Mesenchymal stem cell (in vitro differentiated cells and primary cell): ENCODE measurements around the gene TM6SF1.

Source experiments
- DNase-seq: peaks from one replicate; pipeline ENCODE4 v3.0.0-alpha.2; 2013
- H2AFZ ChIP-seq: one replicate; pipeline ENCODE4 v1.6.1; 2013; ENCODE audit warnings: low read depth, mild to moderate bottlenecking, control low read depth, inconsistent platforms, low read length, moderate library complexity
- H2AK5ac ChIP-seq: 2 replicates; pipeline ENCODE4 v1.6.1; 2013; ENCODE audit warnings: low read length, moderate library complexity, mild to moderate bottlenecking, inconsistent platforms; ENCODE audit not compliant: severe bottlenecking
- H2BK120ac ChIP-seq: one replicate; pipeline ENCODE4 v1.6.1; 2013; ENCODE audit warnings: low read depth, mild to moderate bottlenecking, inconsistent platforms, low read length, moderate library complexity
- H2BK12ac ChIP-seq, 2 experiments: one replicate each; pipeline ENCODE4 v1.6.1; 2013; ENCODE audit warnings: inconsistent platforms in 2 of 2, low read length in 2 of 2, mild to moderate bottlenecking in 2 of 2, moderate library complexity in 2 of 2, control low read depth in 1 of 2
- H2BK15ac ChIP-seq: one replicate; pipeline ENCODE4 v1.6.1; 2013; ENCODE audit warnings: mild to moderate bottlenecking, low read depth, inconsistent platforms; ENCODE audit not compliant: poor library complexity, severe bottlenecking
- H2BK5ac ChIP-seq: 2 replicates; pipeline ENCODE4 v1.6.1; 2013; ENCODE audit warnings: low read depth, mild to moderate bottlenecking, low read length, control low read depth, inconsistent platforms; ENCODE audit not compliant: poor library complexity, severe bottlenecking
- H3K14ac ChIP-seq, 2 experiments: one replicate each; pipeline ENCODE4 v1.6.1; 2013; ENCODE audit warnings: inconsistent platforms in 2 of 2, low read length in 2 of 2, control low read depth in 1 of 2, mild to moderate bottlenecking in 1 of 2, moderate library complexity in 1 of 2
- H3K18ac ChIP-seq, 2 experiments: one replicate each; pipeline ENCODE4 v1.6.1; 2013; ENCODE audit warnings: inconsistent platforms in 2 of 2, low read length in 2 of 2, control low read depth in 1 of 2, low read depth in 1 of 2, mild to moderate bottlenecking in 1 of 2
- H3K23ac ChIP-seq, 2 experiments: one replicate each; pipeline ENCODE4 v1.6.1; 2013; ENCODE audit warnings: inconsistent platforms in 2 of 2, low read length in 2 of 2, mild to moderate bottlenecking in 2 of 2, moderate library complexity in 2 of 2, control low read depth in 1 of 2
- H3K27ac ChIP-seq: 2 replicates; pipeline ENCODE4 v1.5.1; 2013; ENCODE audit warnings: mild to moderate bottlenecking, moderate library complexity, low read length, control low read depth, inconsistent platforms; ENCODE audit not compliant: poor library complexity, severe bottlenecking
- H3K27me3 ChIP-seq, 2 experiments: 2 replicates each; pipeline versions ENCODE4 v1.6.1 to v1.7.0; 2013; ENCODE audit warnings: low read length in 2 of 2, mild to moderate bottlenecking in 2 of 2, moderate library complexity in 2 of 2, control low read depth in 1 of 2, inconsistent platforms in 1 of 2; ENCODE audit not compliant: control insufficient read depth in 1 of 2, insufficient read depth in 1 of 2
- H3K36me3 ChIP-seq, 2 experiments: 2 replicates each; pipeline versions ENCODE4 v1.6.1 to v1.7.0; 2013; ENCODE audit warnings: low read length in 2 of 2, control low read depth in 1 of 2, inconsistent platforms in 1 of 2, low read depth in 1 of 2, mild to moderate bottlenecking in 1 of 2; ENCODE audit not compliant: insufficient read depth in 2 of 2, control insufficient read depth in 1 of 2
- H3K4ac ChIP-seq, 2 experiments: one replicate each; pipeline ENCODE4 v1.6.1; 2013; ENCODE audit warnings: inconsistent platforms in 2 of 2, low read length in 2 of 2, mild to moderate bottlenecking in 2 of 2, moderate library complexity in 2 of 2, control low read depth in 1 of 2, low read depth in 1 of 2
- H3K4me1 ChIP-seq: 2 replicates; pipeline ENCODE4 v1.6.1; 2013; ENCODE audit warnings: low read depth, low read length, control low read depth; ENCODE audit not compliant: control insufficient read depth, insufficient read depth
- H3K4me2 ChIP-seq: 2 replicates; pipeline ENCODE4 v1.6.1; 2013; ENCODE audit warnings: low read length, mild to moderate bottlenecking, inconsistent platforms; ENCODE audit not compliant: poor library complexity, severe bottlenecking
- H3K4me3 ChIP-seq, 2 experiments: 2 replicates each; pipeline versions ENCODE4 v1.5.1 to v1.7.0; 2013; ENCODE audit warnings: low read length in 2 of 2, mild to moderate bottlenecking in 2 of 2, control low read depth in 1 of 2, low read depth in 1 of 2; ENCODE audit not compliant: insufficient read depth in 1 of 2
- H3K79me1 ChIP-seq: replicated peaks from 2 replicates; pipeline ENCODE4 v1.6.1; 2013; ENCODE audit warnings: mild to moderate bottlenecking, control low read depth, low read length, inconsistent platforms; ENCODE audit not compliant: poor library complexity, severe bottlenecking
- H3K9ac ChIP-seq: 2 replicates; pipeline ENCODE4 v1.7.0; 2013; ENCODE audit warnings: mild to moderate bottlenecking, low read length, moderate library complexity
- H3K9me3 ChIP-seq: 2 replicates; pipeline ENCODE4 v1.7.0; 2013; ENCODE audit warnings: mild to moderate bottlenecking, low read length; ENCODE audit not compliant: control insufficient read depth
- H4K8ac ChIP-seq: one replicate; pipeline ENCODE4 v1.6.1; 2013; ENCODE audit warnings: inconsistent platforms, mild to moderate bottlenecking, low read length, moderate library complexity
- H4K91ac ChIP-seq: one replicate; pipeline ENCODE4 v1.6.1; 2013; ENCODE audit warnings: mild to moderate bottlenecking, low read length, inconsistent platforms
- WGBS: methylation state at CpG from one replicate; pipeline ENCODE4 v1.1.7; 2013; ENCODE audit warnings: mixed read lengths; 5-methylcytosine and 5-hydroxymethylcytosine counted together

The TM6SF1 gene

DNA sequence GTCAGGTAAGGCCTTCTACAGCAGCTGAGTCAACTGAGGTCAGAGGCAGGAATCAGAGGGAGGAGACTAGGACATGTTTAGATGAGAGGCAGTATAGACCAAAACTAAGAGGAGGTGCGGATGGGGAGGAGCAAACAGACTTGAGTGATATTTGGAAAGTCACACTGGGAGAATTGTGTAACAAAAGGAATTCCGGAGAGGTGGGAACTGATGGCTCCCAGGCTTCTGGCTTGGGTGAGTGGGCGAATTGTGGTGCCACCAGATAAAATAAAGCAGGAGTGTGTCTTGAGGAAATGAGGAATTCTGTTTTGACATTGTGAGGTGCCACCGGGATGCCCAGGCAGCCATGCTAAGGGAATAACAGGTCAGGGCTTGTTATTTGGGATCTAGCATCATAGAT, 3.3 kb upstream of the TM6SF1 start:
- no peak overlapping the region for H4K8ac ChIP-seq
- WGBS: 90% methylated on average over 4 of the region's 4 CpGs
- H3K27ac ChIP-seq: no peak overlapping the region

GRCh38 chr15:83105440-83105839, 2.0 kb upstream of the TM6SF1 start:
- Histone ChIP-seq H3K4me2 (no peak overlapping the region), H2AFZ (no peak overlapping the region), H3K14ac (no peak overlapping the region), H3K18ac (no peak overlapping the region), H3K4ac (no peak overlapping the region), H3K79me1 (no peaks in the 10 kb centered on the region), H3K4me1 (peaks cover 16% of the 10 kb centered on the region), H2BK15ac (no peak overlapping the region), H3K4me3 (no peak overlapping the region), H3K27me3 (peaks cover 63 to 67% of the 10 kb centered on the region in 2 experiments), H4K91ac (no peak overlapping the region), H2BK12ac (no peak overlapping the region), H3K9me3 (no peaks in the 10 kb centered on the region), H2AK5ac (no peak overlapping the region), H3K9ac (no peak overlapping the region), H2BK120ac (no peak overlapping the region), H3K27ac (no peak overlapping the region), H2BK5ac (no peak overlapping the region), H4K8ac (no peak overlapping the region), H3K36me3 (peaks cover 0 to 3% of the 10 kb centered on the region in 2 experiments), H3K23ac (no peak overlapping the region)
- WGBS: 83% methylated on average over 1 of the region's 1 CpG
- DNase-seq: no peak

More for the DNA sequence above, 3.3 kb upstream of the TM6SF1 start:
- no peak overlapping the region for H2AFZ ChIP-seq
- no peaks in the 10 kb centered on the region for H3K9me3 ChIP-seq
- H3K27me3 ChIP-seq: peaks cover 58 to 66% of the 10 kb centered on the region in 2 experiments
- H2BK12ac ChIP-seq: no peak overlapping the region
- no peak overlapping the region for H2BK5ac ChIP-seq
- H2BK120ac ChIP-seq: no peak overlapping the region
- no peak for DNase-seq
- no peak overlapping the region for H3K4ac ChIP-seq
- H3K36me3 ChIP-seq: peaks cover 0 to 3% of the 10 kb centered on the region in 2 experiments
- H3K23ac ChIP-seq: no peak overlapping the region
- no peak overlapping the region for H4K91ac ChIP-seq
- H3K4me1 ChIP-seq: peaks cover 16% of the 10 kb centered on the region
- H3K9ac ChIP-seq: no peak overlapping the region
- H3K14ac ChIP-seq: no peak overlapping the region
- no peak overlapping the region for H3K18ac ChIP-seq
- H2BK15ac ChIP-seq: no peak overlapping the region
- H2AK5ac ChIP-seq: no peak overlapping the region
- H3K79me1 ChIP-seq: no peaks in the 10 kb centered on the region
- no peak overlapping the region for H3K4me3 ChIP-seq
- no peak overlapping the region for H3K4me2 ChIP-seq

DNA sequence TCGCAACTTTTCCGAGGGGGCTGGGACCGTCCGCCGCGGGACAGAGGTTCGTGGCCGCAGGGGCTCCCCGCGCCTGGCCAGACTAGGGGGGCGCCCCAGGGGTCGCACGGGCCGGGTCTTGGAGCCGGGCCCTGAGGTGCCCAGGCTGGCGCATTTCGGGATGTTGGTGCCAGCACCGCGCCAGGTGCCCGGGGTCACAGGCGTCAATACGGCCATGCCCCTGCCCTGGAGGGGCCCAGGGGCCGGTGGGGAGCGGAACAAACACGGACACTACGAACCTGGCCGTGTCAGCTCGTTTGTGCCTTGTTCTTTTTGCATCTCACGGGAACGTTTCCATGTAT, 366 bp downstream of the TM6SF1 start:
- WGBS: 28% methylated on average over 21 of the region's 30 CpGs
- no peak overlapping the region for H3K14ac ChIP-seq
- H4K8ac ChIP-seq: peak overlapping the region; percentile 41
- H3K4me3 ChIP-seq: peak overlapping the region; percentile 56 to 65
- peak overlapping the region in 1 of 2 experiments; percentile 51 for H3K4ac ChIP-seq
- H3K23ac ChIP-seq: peak overlapping the region in 1 of 2 experiments; percentile 70
- H3K27ac ChIP-seq: no peak overlapping the region
- peak overlapping the region; percentile 46 for H2AFZ ChIP-seq
- H2BK12ac ChIP-seq: no peak overlapping the region
- peak overlapping the region; percentile 92 for H3K4me2 ChIP-seq
- H2AK5ac ChIP-seq: no peak overlapping the region
- peaks cover 19% of the 10 kb centered on the region for H3K4me1 ChIP-seq
- peaks cover 0 to 3% of the 10 kb centered on the region in 2 experiments for H3K36me3 ChIP-seq
- peak overlapping the region; percentile 34 for H2BK120ac ChIP-seq
- no peak overlapping the region for H3K9ac ChIP-seq
- peak overlapping the region; percentile 90 for H2BK15ac ChIP-seq
- no peak overlapping the region for H2BK5ac ChIP-seq
- peak overlapping the region; percentile 61 for H4K91ac ChIP-seq
- H3K18ac ChIP-seq: peak overlapping the region in 1 of 2 experiments; percentile 75
- no peaks in the 10 kb centered on the region for H3K9me3 ChIP-seq
- DNase-seq: no peak
- H3K27me3 ChIP-seq: peaks cover 46 to 52% of the 10 kb centered on the region in 2 experiments
- H3K79me1 ChIP-seq: no peaks in the 10 kb centered on the region

- Histone ChIP-seq H3K36me3 (peaks cover 0 to 3% of the 10 kb centered on the region in 2 experiments), H3K4me1 (peaks cover 22% of the 10 kb centered on the region), H2BK5ac (no peak overlapping the region), H3K79me1 (no peaks in the 10 kb centered on the region), H3K14ac (peak overlapping the region in 1 of 2 experiments; percentile 18), H2AK5ac (no peak overlapping the region), H4K91ac (peak overlapping the region; percentile 85), H3K27ac (no peak overlapping the region), H3K4ac (peak overlapping the region in 1 of 2 experiments; percentile 79), H3K9me3 (no peaks in the 10 kb centered on the region), H3K27me3 (peaks cover 46 to 52% of the 10 kb centered on the region in 2 experiments), H2BK120ac (peak overlapping the region; percentile 27), H3K18ac (peak overlapping the region; percentile 64 to 71), H3K4me3 (no peak overlapping the region), H3K23ac (no peak overlapping the region), H3K9ac (no peak overlapping the region), H2AFZ (no peak overlapping the region), H2BK15ac (no peak overlapping the region), H3K4me2 (no peak overlapping the region), H2BK12ac (peak overlapping the region in 1 of 2 experiments; percentile 15), H4K8ac (peak overlapping the region; percentile 55)
- DNase-seq: peak; percentile 55
- WGBS: 67% methylated on average over 21 of the region's 21 CpGs
These were observed 1.1 kb downstream of the TM6SF1 start for GRCh38 chr15:83108266-83109219.
